Urinary bladder (tissue), 4 donors: ENCODE measurements around the gene MAG. TPM values are rescaled to one million over a fixed set of nuclear protein-coding genes. Genes with fewer than 3 reads are reported as not detected.
A peak's percentile ranks its signal among the peaks of the same experiment; 100 is the strongest.

ENCODE experiments used
- DNase-seq: peaks from one replicate; pipeline ENCODE4 v3.0.0-alpha.2; 2015; ENCODE audit errors: extremely low spot score
- H3K27ac ChIP-seq: one replicate; pipeline ENCODE4 v1.5.1; 2013; ENCODE audit warnings: low read depth, mild to moderate bottlenecking, moderate library complexity
- H3K36me3 ChIP-seq: one replicate; pipeline ENCODE4 v1.6.1; 2013; ENCODE audit warnings: mild to moderate bottlenecking, moderate library complexity; ENCODE audit not compliant: insufficient read depth
- H3K4me1 ChIP-seq: one replicate; pipeline ENCODE4 v1.6.1; 2013; ENCODE audit warnings: mild to moderate bottlenecking, moderate library complexity; ENCODE audit not compliant: insufficient read depth
- H3K4me3 ChIP-seq: one replicate; pipeline ENCODE4 v1.5.1; 2013; ENCODE audit warnings: low read depth, low read length
- WGBS: extraction: QIAGEN DNeasy Blood & Tissue Kit; methylation state at CpG from one replicate; pipeline ENCODE4 v1.1.7; 2013; 5-methylcytosine and 5-hydroxymethylcytosine counted together
- polyA plus RNA-seq: library from polyadenylated mRNA; stranded (reverse); fragments of 200-250 nt; gene quantifications from one replicate; pipeline ENCODE4 v1.2.3, GENCODE V29; 2013
- total RNA-seq: library from RNA; depleted of rRNA; stranded (reverse); fragments of >200 nt; gene quantifications from one replicate; pipeline ENCODE4 v1.2.3, GENCODE V29; 2014
- donor health status: healthy with polysubstance abuse.
- donor health status: healthy.

The MAG gene
- total RNA-seq (6.1 TPM), polyA plus RNA-seq (0.20 TPM)

- H3K4me1 ChIP-seq = no peaks in the 10 kb centered on the region
- no peak within 1 kb of the TSS for H3K27ac ChIP-seq
- no peak within 1 kb of the TSS for H3K4me3 ChIP-seq
- no peaks in the 10 kb centered on the region for H3K36me3 ChIP-seq
- WGBS = 76% methylated on average over 12 of the region's 12 CpGs
- no peak for DNase-seq
Observed at GRCh38 chr19:35291916-35292315, at the start of gene MAG. Gene MAG, plus strand, starts transcription at chr19:35292161. Its CDS starts 3,248 bp downstream, at chr19:35295409.

DNA sequence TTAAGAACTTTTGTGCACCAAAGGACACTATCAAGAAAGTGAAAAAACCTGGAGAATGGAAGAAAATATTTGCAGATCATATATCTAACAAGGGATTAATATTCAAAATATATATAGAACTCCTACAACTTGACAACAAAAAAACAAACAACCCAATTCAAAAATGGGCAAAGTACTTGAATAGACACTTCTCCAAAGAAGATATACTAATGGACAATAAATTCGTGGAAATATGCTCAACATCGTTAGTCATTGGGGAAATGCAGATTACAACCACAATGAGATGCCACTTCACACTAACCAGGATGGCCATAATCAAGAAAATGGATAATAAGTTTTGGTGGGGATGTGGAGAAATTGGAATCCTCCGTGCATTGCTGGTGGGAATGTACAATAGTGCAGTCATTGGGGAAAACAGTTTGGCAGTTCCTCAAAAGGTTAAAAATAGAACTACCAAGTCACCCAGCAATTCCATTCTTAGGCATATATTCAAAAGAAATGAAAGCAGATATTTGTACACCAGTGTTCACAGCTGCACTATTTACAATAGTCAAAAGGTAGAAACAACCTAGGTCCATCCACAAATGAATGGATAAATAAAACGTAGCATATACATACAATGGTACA lies 45.4 kb upstream of the MAG start:
- Histone ChIP-seq H3K4me1 (no peaks in the 10 kb centered on the region), H3K27ac (no peak overlapping the region), H3K4me3 (no peak overlapping the region), H3K36me3 (no peaks in the 10 kb centered on the region)
- 80% methylated on average over 4 of the region's 4 CpGs for WGBS
- DNase-seq = no peak

- H3K4me1 ChIP-seq = no peaks in the 10 kb centered on the region
- no peaks in the 10 kb centered on the region for H3K36me3 ChIP-seq
- WGBS = 2% methylated on average over 42 of the region's 42 CpGs
- peak overlapping the region; percentile 74 for H3K27ac ChIP-seq
- DNase-seq = peak; percentile 66
- peak overlapping the region; percentile 50 for H3K4me3 ChIP-seq
Observed at GRCh38 chr19:35247526-35248309, 44.2 kb upstream of the MAG start.

GRCh38 chr19:35248310-35249145 lies 43.4 kb upstream of the MAG start, which contains the start of gene LSR:
Gene LSR, plus strand, starts transcription at chr19:35249002. Its CDS starts 21 bp downstream, at chr19:35249023.
- peak; percentile 61 for DNase-seq
- H3K4me3 ChIP-seq = peak within 1 kb of the TSS; percentile 50
- WGBS = under 1% methylated on average over 69 of the region's 69 CpGs
- peak within 1 kb of the TSS; percentile 74 for H3K27ac ChIP-seq
- H3K36me3 ChIP-seq = no peaks in the 10 kb centered on the region
- H3K4me1 ChIP-seq = no peaks in the 10 kb centered on the region

- peak overlapping the region; percentile 74 for H3K27ac ChIP-seq
- peak overlapping the region; percentile 50 for H3K4me3 ChIP-seq
- no peaks in the 10 kb centered on the region for H3K4me1 ChIP-seq
- DNase-seq = no peak
- H3K36me3 ChIP-seq = no peaks in the 10 kb centered on the region
- 4% methylated on average over 39 of the region's 39 CpGs for WGBS
Observed at GRCh38 chr19:35249146-35249847, 42.7 kb upstream of the MAG start.

GRCh38 chr19:35249848-35250711 lies 41.9 kb upstream of the MAG start:
- no peak overlapping the region for H3K27ac ChIP-seq
- 84% methylated on average over 34 of the region's 34 CpGs for WGBS

DNA sequence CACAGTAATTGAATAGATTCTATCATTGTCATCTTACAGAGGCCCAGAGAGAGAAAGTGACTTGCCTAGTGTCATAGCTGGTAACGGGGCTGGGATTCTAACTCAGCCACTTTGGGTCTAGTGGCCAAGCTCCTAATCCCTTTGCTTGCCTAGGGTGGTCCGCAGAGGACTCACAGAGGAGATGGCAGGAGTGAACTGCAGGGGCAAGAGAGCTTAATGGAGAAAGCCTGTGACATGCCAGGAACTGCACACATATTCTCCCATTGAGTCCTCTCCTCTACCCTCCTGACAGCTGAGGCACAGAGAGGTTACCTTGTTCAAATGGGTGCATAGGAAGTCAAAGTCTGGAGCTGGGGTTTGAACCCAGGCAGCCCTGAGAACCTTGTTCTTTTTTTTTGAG lies 40.5 kb upstream of the MAG start:
- DNase-seq = no peak
- 83% methylated on average over 2 of the region's 2 CpGs for WGBS
- H3K4me1 ChIP-seq = no peaks in the 10 kb centered on the region

More at GRCh38 chr19:35249848-35250711, 41.9 kb upstream of the MAG start:
- no peak for DNase-seq
- Histone ChIP-seq H3K4me1 (no peaks in the 10 kb centered on the region), H3K36me3 (no peaks in the 10 kb centered on the region), H3K4me3 (no peak overlapping the region)

DNA sequence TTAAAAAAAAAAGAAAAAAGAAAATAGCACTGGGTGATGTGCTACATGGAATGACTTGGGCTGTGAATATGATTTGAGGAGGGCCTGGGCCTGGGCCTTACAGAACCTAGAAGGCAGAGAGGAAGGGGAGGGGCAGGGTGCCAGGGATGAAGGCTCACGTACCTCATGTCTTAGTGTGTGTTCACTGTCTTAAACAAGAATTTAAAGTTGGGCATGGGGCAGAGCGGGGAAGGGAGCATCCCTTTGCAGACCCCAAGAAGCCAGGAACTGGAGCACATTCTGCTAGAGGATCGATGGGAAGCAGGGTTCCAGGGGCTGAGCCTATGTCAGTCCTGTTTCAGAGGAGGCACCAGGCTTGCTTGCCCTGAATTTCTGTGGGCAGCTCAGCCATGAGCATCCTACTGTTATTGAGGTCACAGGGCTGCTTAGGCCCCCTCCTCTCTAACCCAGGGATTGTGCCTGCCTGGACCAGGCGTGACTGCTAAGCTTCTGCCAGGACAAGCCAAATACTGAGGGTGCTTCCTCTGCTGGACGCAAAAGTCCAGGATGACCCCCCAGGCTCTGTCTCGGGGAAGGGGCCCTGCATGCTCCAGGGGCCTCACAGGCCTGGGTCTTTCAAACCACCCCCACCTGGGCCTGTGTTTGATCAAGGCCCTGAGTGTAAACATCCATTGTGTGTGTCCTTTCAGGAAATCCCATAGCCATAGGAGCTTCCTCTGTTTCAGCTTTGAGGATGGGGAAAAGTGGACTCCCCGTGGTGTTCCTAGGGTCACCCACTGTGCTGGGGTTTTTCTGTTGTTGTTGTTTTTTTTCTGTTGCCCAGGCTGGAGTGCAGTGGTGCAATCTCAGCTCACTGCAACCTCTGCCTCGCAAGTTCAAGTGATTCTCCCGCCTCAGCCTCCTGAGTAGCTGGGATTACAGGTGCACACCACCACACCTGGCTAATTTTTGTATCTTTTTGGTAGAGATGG lies 38.4 kb upstream of the MAG start:
- Histone ChIP-seq H3K4me1 (no peaks in the 10 kb centered on the region), H3K27ac (no peak overlapping the region), H3K4me3 (no peak overlapping the region), H3K36me3 (no peaks in the 10 kb centered on the region)
- 76% methylated on average over 9 of the region's 9 CpGs for WGBS
- no peak for DNase-seq

More for the DNA sequence above, 40.5 kb upstream of the MAG start:
- Histone ChIP-seq H3K36me3 (no peaks in the 10 kb centered on the region), H3K27ac (no peak overlapping the region), H3K4me3 (no peak overlapping the region)

DNA sequence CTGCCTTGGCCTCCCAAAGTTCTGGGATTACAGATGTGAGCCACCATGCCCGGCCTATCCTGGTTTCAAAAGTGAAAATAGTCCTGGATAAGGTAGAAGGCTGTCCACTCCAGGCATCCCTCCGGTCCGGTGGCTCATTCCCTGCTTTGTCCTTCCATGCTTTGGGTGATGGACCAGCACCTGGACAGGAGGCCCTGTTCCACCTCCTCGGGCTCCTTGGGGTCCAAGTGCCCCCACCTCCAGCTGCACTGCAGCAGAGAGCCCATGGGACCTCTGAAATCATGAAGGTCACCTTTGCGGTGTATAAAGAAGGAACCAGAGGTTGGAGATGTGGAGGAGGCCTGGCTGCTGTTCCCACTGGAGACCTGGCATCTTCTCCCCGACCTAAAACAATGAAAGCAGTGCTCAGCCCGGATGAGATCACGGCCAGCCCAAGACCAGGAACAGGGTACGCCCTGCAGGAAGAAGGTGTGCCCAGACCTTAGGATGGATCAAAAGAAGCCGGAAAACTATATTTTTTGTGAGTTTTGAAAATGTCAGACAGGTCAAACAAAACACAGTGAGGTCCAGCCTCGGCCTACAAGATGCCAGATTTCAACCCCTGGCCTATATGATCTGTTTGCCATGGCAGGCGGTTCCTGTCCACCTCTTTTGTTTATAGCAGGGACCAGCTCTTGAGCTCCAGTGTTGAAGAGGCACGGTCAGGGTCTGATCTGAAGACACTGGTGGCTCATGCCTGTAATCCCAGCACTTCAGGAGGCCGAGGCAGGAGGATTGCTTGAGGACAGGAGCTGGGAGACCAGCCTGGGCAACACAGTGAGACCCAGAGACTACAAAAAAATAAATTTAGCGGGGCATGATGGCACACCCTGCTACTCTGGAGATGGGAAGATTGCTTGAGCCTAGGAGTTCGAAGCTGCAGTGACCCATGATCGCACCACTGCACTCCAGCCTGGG lies 37.3 kb upstream of the MAG start:
- Histone ChIP-seq H3K36me3 (no peaks in the 10 kb centered on the region), H3K4me3 (no peak overlapping the region), H3K27ac (no peak overlapping the region), H3K4me1 (no peaks in the 10 kb centered on the region)
- no peak for DNase-seq
- 86% methylated on average over 17 of the region's 17 CpGs for WGBS

- no peak overlapping the region for H3K4me3 ChIP-seq
- no peak overlapping the region for H3K27ac ChIP-seq
- DNase-seq = no peak
- no peaks in the 10 kb centered on the region for H3K36me3 ChIP-seq
- 39% methylated on average over 2 of the region's 2 CpGs for whole genome bisulfite sequencing
- H3K4me1 ChIP-seq = no peaks in the 10 kb centered on the region
Observed at GRCh38 chr19:35256566-35256965, 35.4 kb upstream of the MAG start.

GRCh38 chr19:35257113-35257461 lies 34.9 kb upstream of the MAG start:
- Histone ChIP-seq H3K36me3 (no peaks in the 10 kb centered on the region), H3K4me1 (no peaks in the 10 kb centered on the region), H3K4me3 (no peak overlapping the region), H3K27ac (no peak overlapping the region)
- no peak for DNase-seq
- 72% methylated on average over 9 of the region's 9 CpGs for WGBS
